Stimulated activated CD8-positive, alpha-beta memory T cell treated with anti-CD3 and anti-CD28 coated beads, Interleukin-15, amount 100 ng/mL, for 1 hour (primary cell): ENCODE measurements around the gene ABLIM1.

Experiments used
- DNase-seq: peaks from one replicate; pipeline ENCODE4 v3.0.0-alpha.2; 2020; ENCODE audit warnings: low read depth

Gene ABLIM1

DNA sequence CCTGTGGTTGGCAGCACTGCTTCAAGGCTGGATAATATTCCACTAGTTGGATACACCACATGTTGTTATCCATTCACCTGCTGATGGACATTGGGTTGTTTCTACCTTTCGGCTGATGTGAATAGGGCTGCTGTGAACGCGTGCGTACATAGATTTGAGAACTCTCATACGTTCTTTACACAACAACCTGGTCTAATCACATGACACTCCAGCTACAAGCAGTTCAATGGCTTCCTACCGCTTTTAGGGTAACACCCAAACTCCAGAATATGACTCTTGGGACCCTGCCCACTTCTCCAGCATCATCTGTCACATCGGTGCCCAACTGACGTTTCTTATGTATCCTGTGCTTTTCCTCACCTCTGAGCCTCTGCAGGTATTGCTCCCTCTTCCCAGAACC lies 114.6 kb downstream of the ABLIM1 start:
- DNase-seq: no peak

DNA sequence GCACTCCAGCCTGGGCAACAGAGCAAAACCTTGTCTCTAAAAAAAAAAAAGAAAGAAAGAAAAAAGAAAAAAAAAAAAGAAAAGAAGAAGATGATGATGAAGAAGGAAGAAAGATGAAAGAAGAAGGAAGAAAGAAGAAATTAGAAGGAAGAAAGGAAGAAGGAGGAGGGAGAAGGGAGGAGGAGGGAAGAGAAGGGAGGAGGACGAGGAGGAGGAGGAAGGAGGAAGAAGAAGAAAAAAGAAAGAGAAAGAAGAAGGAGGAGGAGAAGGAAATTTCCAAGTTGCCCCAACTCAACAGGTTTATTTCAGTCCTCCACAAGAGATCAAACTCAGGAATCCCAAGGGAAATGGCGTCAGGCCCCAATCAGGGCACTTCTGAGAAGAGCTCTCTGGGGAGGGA lies 115.7 kb downstream of the ABLIM1 start:
- no peak for DNase-seq

DNA sequence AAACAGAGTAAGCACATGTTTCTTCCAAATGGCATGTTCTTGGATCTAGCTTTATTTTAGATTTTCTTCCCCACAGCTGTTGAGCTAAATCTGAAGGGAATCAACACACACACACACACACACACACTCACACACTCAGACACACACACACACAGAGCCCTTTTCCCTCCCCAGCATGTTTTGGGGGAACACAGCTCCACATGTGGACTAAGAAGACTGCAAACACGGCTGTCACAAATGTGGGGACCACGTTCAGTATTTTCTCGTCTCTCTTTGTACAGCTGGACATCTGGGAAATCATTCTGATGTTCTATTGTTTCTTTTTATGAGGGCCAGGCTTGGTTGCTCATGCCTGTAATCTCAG lies 116.3 kb downstream of the ABLIM1 start:
- no peak for DNase-seq

DNA sequence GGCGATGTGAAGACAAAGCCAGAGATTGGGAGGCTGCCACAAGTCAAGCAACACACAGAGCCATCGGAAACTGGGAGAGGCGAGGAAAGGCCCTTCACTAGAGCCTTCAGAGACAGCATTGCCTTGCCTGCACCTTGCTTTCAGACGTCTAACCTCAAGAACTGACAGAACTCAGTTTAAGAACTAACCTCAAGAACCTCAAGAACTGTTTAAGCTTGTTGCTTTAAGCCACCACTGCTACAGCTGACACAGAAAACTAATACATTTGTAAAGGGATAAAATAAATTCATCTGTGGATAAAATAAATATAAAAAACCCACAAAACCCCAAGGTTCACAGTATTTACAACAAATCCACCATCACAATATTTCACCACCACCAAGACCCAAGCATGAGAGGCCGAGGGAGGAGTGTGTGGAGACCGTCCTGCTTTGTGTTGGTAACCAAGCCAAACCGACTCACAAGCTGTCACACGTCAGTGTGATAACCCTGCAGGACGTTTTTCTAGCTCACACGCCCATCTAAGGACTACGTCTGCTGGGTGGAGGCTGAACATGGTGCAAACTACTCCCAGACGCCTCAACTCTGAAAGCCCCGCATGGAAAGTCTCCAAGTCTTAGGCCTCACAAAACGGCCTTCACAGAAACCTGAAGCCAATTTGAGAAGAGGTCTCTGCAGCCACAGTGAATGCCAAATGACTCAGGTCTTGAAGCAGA lies 116.8 kb downstream of the ABLIM1 start:
- DNase-seq: peak; percentile 37

DNA sequence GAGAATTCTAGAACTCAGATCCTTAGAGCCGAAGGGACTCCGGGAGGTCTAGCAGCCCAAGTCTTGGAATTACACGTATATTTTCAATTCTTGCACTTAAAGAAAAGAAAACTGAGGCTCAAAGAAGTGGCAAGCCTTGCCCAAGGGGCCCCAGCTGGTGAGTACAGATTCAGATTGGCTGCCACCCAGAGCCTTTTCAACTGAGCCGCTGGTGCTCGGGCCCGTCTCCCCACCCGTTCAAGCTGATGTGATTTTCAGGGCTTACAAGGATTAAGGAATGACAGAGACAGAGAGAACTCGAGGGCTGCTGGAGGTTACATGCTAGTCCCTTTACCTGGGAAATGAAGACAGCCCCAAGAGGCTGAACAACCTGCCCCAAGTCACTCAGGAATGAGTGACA lies 117.8 kb downstream of the ABLIM1 start:
- DNase-seq: no peak

DNA sequence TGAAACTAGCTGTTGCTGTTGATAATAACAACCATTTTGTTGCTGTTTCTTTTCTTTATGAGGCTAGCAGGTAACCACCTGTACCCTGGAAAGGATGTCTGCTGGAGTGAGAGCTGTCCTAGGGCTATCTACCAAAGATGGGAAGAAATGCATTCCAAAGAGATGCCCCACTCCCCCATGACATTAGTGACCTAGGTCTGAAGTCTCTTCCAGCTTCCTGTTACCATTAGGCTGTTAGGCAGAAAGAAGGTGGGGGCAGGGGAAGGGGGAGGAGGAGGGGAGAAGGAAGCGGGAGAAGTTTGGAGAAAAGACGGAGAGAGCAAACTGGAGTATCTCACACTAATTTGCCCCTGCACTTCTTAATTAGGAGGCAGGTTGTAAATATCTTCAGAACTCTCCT lies 118.5 kb downstream of the ABLIM1 start:
- DNase-seq: no peak

DNA sequence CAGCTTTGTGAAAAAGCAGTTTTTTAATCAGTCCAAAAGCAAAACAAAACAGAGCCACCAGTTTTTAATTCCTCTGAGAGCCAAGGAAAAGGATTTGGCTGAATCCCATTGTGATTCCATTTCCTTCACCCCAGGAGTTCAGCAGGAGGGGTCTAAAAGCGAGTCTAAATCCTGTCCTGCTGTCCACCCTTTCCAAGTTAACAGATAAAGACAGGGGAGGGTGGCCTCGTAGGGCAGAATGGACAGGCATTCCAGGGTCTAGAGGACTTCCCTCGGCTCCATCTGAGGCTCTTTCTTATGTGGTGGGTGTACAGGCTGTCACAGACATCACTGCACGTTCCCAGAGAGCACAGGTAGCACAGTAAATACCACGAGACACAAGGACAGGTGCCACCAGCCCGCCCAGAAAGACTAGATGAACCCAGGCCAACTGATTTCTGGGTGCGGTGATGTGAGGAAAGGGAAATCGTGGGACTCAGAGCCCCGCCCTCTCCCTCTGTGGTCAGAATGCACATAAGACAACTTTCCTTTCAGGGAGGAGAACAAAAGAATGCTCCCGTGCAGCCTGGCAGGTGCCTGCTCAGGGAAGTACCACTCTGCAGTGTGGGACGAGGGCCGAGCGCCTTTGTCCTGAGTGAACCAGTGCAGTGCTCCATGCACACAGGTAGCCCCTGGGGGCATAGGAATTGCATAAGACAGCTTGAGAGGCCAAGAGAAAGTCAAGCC lies 119.7 kb downstream of the ABLIM1 start:
- DNase-seq: peak; percentile 24

DNA sequence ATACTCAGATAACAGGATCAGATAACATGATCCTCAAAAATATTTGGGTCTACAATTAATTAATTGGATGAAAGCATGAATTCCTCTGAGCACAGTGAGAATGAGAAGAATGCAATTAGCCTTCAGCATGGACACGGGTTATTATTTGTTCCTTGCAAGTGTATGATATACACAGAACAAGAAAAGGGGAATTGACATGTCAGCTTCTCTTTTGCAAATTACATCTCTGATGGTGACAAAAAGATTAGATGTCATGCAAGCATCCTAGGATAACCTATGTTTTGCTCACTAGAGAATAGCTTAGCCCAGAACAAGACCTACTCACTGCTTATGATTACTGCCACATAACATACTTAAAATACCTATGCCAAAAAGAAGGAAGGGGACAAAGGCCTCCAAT lies 120.3 kb downstream of the ABLIM1 start:
- DNase-seq: no peak

DNA sequence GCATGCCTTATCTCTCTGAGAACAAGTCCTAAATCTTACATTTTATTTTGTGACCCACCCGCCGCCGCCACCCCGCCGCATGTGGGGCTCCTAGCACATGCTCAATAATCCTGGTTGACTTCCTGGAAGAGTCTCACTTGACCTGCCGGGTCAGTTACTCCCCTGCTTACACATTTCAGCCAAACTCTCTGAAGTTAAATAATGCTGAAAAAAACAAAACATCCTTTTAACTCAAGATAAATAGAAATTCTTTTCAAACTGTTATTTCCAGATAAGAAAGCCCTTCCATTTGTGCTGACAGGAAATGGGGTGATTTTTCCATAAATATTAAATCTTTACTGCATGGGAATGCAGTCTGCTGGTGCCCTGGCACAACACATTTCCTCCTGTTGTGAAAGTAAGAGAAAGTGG lies 123.5 kb downstream of the ABLIM1 start:
- DNase-seq: no peak

DNA sequence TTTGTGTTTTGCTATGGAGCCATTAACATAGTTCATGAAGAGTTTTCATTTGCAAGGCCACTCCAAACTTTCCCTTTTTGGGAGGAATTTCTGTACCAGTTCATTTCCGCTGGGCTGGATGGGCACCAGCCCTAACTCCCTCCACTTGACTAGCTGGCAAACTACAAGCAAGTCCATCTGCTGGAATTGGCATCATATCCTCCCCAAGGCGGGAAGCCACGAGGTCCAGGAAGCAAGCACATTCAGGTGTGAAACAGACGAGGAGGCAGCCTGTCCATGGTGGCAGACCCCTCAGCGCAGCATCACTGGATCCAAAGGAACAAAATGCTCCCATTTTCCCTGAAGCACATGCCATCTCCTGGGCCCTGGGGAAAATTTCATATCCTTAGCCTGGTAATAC lies 125.8 kb downstream of the ABLIM1 start:
- DNase-seq: no peak

DNA sequence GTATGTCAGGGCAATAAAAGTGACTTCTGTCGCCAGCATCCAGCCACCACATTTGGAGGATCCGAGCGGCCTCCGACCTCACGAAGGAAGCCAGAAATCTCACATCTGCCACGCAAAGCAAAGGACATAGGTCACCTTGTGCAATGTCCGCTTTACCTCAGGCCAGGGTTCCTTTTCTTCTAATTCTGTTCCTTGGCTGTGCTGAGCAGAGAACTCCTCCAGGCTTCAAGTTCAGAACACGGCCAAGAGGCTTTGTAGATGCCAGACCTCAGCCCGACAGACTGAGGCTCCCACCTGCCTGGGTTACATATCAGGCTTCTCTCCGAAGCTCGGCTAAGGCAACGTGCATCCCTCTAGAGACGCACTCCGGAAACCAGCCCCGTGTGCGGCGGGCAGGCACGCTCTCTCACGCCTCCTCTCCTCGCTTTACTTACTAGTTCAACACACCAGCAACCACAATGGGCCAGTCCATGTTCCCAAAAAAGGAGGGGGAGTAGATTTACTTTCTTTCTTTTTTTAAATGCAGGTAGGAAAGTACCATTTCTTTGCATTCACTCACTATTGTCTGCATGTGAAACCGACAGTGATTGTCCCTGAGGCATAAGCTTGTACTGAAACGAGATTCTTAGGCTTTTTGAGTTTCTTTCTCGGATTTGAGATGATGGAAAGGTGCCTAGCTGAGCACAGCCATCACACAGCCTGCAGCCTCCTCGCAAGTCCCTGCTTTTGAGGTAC lies 131.4 kb downstream of the ABLIM1 start:
- peak; percentile 67 for DNase-seq

DNA sequence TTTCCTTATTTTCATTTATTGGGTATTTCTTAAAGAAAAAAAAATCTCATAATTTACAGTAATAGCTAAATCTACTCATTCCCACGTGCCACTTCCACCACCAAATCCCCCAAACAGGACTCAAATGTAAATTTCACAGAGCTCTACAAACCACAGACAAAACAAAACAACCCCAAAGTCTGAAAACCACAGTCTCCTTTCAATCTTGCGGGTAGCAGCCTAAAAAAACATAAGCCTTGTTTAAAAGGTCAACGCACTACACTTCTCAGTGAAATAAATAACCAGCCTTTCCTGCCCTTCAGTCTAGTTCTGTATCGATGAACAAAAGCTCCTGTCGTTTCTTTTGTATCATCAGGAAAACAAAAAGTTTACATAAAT lies 132.0 kb downstream of the ABLIM1 start:
- no peak for DNase-seq

DNA sequence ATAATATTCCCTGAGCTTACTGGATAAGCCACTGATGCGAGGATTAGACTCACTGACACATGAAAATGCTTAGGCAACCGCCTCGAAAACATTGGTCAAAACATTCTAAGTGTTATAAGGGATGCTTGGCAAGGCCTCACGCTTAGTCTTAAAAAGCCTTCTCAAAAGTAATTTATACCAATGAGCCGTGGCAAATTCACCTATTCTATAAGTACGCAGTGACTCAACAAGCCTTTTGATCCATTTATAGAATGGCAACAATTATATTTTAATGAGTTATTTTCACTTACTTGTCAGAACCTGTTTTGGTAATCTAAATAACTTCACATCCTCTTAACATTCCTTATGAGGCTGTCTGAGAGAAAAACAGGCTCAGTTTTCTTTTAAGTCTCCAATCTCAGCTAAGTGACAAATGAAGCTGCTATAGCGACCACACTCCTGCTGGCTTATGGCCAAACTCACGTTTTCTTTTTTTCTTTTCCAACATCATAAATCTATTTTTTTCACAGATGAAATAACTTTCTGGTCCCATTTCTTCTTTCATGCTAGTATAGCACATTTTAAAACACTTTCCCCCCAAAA lies 132.6 kb downstream of the ABLIM1 start:
- DNase-seq: no peak

DNA sequence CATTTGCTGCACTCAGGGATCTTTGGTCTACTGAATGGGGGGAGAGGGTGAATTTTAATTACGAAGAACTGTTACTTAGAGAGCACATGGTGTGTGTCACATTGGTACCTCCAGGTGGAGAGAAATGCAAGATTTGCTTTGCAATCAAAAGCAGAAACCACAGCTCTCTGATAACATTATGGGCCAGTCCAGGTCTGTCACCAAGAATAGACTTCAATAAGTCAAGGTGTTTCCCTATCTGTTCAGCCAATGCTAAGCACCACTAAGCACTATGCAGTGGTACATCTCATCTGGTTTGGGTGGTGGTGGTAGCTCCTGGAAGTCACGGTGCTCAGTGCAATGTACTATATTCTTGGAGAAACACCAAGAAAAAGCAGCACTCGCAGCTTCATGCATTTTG lies 134.2 kb downstream of the ABLIM1 start:
- no peak for DNase-seq

DNA sequence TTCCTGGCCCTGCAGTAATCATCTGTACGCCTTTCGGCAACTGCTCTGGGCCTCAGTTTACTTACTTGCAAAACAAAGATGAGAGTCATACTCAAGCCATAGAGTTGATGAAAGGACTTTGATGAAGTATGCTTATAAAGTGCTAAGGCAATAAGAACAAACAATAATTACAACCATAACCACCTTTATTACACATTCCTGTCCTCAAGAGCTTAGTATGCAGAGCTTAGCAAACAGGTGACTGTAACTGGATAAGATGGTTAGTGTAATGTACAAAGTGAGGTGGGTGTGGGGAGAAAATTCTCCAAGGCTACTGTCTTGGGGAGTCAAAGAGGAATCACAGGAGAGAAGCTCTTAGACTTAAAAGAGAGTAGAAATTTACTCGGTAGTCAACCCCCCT lies 136.8 kb downstream of the ABLIM1 start:
- DNase-seq: no peak

DNA sequence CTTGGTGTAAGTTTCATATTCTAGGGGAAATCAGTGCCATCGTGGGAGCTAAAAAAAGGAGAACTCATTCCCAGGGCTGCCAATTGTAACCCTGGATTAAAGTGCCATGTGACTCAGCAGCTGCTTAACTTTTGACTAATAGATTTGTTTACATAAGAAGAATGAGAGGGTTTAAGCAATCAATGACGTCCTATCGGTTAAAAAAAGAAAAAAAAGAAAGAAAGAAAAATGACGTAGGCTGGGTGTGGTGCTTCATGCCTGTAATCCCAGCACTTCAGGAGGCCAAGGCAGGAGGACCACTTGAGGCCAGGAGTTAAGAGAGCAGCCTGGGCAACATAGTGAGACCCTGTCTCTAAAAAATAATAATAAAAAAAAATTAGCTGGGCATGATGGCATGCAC lies 137.6 kb downstream of the ABLIM1 start:
- DNase-seq: no peak

DNA sequence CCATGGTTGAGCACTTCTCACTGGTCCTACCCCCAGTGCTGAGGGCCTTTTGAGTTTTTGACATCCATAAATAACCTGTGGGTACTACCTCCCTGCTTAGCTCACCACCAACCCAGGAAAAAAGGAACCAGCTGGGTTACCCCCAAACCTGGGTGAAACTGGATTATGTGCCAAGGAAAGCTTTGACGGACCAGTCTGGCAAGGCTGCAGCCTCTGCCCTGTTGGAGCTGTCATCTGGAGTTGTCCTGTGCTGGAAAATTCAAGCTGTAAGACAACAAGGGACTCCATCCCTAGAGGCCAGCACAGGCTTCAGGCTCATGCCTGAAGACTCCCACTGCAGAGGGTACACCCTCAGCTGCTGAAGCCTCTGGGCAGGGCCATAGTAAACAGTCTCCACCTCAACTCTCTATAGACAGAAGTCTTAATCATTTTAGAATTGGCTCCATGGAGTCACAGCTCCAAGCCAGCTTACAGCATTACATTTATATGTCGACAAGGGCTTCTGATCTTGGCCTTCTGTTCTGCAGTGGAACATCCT lies 138.2 kb downstream of the ABLIM1 start:
- DNase-seq: no peak

DNA sequence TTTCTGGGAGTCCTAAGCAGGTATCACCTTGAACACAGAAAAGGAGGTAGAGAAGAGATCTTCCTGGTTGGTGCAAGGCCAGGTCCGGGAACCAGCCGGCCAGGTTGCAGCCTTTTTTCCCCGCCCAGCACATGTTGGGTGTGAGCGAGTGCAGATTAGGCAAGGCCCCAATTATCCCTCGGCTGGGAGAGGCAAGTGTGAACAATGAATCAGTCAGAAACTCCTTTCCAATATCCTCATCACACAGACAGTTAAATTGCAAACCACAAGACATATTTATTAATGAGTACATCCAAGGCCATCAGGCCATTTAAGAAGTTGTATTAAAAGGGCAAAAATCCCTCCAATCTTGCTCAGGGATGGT lies 138.8 kb downstream of the ABLIM1 start:
- DNase-seq: no peak

DNA sequence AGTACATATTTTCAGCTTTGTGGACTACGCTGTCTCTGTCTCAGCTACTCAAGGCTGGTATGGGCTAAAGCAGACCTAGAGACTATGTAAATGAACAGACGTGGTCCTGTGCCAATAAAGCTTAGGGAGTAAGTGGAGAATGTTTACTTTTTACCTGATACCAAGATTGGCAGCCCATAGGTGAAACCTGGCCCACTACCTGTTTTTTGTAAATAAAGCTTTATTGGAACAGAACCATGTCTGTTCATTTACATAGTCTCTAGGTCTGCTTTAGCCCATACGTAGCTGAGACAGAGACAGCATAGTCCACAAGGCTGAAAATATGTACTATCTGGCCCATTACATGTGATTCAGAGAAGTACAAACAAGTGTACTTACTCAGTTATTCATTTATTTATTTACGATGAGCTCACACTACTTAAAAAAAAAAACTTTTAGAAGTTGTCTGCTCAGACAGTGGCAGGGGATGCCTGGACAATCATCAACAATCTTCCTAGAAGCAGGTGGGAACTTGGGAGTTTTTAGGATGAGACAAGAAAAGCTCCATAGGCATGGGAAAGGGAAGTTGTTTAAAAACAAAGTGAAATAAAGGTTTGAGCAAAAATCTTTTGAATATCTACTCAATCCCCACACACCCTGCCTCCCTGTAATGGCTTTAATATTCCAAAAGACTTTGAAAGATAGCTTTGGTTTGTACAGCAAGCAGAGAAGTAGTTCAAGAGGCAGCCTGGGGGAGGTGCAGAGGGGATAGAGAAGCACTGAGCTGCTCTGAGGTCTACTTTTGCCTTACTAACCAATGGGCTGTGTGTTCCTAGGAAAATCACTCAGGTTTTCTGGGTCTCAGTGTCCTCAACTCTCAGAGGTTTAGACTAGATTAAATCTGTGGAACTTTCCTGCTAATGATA lies 139.4 kb downstream of the ABLIM1 start:
- no peak for DNase-seq

DNA sequence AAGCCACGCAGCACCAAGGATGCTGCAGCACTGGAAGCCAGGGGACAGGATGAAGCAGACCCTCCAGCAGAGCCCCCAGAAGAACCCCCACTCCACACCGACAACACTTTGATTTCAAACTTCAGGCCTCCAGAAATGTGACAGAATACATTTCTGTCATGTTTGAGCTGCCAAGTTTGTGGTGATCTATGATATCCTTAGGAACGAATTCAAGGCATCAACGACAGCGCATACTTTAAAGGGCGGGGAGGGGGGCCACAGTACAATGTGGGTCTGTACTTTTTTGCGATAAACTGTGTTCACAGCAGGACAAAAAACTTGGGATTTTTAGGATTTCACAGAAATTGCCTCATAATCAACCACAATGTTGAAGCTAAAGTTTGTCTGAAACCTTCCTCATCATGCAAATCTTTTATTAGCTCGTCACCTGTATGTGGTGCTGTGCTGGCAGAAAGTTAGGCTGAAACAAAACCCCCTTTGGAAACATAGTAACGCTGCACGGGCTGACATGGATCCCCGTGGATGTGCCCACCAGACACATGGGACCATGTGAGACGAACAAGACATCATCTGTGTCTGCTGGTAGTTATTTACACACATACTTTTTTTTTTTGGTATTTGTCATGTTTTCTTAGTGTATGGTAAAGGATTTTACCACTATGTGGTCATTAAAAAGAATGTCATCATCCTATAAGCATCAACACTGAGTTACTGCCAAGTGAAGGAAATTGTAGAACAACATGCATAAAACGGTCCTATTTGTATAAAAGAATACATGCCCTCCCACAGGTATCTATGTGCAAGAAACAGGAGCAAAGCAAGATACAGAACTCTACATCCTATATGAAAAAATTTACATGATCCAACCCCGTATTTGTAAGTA lies 140.5 kb downstream of the ABLIM1 start:
- no peak for DNase-seq

DNA sequence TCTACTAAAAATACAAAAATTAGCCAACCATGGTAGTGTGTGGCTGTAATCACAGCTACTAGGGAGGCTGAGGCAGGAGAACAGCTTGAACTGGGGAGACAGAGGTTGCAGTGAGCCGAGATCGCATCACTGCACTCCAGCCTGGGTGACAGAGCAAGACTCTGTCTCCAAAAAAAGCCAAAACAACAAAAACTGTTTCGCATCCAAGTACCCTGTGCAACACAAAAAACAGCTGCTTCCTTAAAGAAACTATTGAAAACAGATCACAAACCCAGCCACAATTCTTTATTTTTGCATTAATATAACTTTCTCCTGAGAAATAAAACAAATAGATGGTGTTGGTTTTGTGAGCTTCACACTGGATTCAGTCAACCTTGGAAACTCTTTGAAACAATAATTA lies 141.7 kb downstream of the ABLIM1 start:
- DNase-seq: no peak
